ENCODE measurements around the gene ZNF234.

DNA sequence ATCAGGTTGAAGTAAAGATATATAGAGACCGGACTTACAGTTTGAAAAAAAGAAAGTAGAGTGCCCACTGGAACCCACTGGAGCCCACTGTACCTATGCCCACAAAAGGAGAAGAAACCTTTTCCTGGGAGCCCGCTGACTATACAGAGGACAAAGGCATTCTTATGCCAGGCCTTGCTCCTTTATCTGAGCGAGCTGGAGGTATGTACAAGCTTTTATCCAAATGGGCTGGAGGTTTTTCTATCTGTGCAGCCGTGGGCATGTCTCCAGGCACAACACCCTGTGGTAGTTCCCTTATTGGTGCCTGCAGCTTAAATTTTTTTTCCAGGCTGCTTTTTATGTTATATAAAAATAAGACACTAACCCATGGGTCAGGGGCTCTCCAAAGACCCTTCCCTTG lies 8.4 kb downstream of the ZNF234 start:
- TF ChIP-seq, protein P1, sequence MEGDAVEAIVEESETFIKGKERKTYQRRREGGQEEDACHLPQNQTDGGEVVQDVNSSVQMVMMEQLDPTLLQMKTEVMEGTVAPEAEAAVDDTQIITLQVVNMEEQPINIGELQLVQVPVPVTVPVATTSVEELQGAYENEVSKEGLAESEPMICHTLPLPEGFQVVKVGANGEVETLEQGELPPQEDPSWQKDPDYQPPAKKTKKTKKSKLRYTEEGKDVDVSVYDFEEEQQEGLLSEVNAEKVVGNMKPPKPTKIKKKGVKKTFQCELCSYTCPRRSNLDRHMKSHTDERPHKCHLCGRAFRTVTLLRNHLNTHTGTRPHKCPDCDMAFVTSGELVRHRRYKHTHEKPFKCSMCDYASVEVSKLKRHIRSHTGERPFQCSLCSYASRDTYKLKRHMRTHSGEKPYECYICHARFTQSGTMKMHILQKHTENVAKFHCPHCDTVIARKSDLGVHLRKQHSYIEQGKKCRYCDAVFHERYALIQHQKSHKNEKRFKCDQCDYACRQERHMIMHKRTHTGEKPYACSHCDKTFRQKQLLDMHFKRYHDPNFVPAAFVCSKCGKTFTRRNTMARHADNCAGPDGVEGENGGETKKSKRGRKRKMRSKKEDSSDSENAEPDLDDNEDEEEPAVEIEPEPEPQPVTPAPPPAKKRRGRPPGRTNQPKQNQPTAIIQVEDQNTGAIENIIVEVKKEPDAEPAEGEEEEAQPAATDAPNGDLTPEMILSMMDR (IDR thresholded peaks at IDR 0.05), result no peak
- no peak for TF ChIP-seq POLR2A (IDR thresholded peaks at IDR 0.05)

Data from prostate gland (tissue), 2 donors.